Neural cell (in vitro differentiated cells): ENCODE data around the gene SCN8A. TPM values are rescaled to one million over a fixed set of nuclear protein-coding genes. Genes with fewer than 3 reads are reported as not detected.

ENCODE experiments used
- H2AFZ ChIP-seq: fragments of 200-600, 300-800 bp; sonication (generic), shearing (Covaris generic); 2 replicates; pipeline ENCODE4 v1.6.0; 2014; ENCODE audit warnings: low read depth, mild to moderate bottlenecking, antibody characterized with exemption, low read length, moderate library complexity
- H3F3A ChIP-seq: fragments of 200-600 bp; shearing (Covaris generic); 2 replicates; pipeline ENCODE4 v1.6.1; 2016; ENCODE audit warnings: mild to moderate bottlenecking, moderate library complexity, mixed read lengths, antibody characterized with exemption, low read length; ENCODE audit not compliant: insufficient read depth, poor library complexity, severe bottlenecking
- H3K27ac ChIP-seq: fragments of 200-600, 300-800 bp; sonication (generic), shearing (Covaris generic); 2 replicates; pipeline ENCODE4 v1.5.1; 2014; ENCODE audit warnings: mild to moderate bottlenecking, low read length, moderate library complexity
- H3K27me3 ChIP-seq: fragments of 300-800, 200-600 bp; sonication (generic), shearing (Covaris generic); 2 replicates; pipeline ENCODE4 v1.6.0; 2014; ENCODE audit warnings: mild to moderate bottlenecking, low read depth, low read length, moderate library complexity; ENCODE audit not compliant: insufficient read depth
- H3K36me3 ChIP-seq: fragments of 300-800, 200-600 bp; sonication (generic), shearing (Covaris generic); 2 replicates; pipeline ENCODE4 v1.5.1; 2014; ENCODE audit warnings: mild to moderate bottlenecking, antibody characterized with exemption, low read length, moderate library complexity; ENCODE audit not compliant: insufficient read depth
- H3K4me2 ChIP-seq: fragments of 300-800, 200-600 bp; sonication (generic), shearing (Covaris generic); 2 replicates; pipeline ENCODE4 v1.6.0; 2014; ENCODE audit warnings: mild to moderate bottlenecking, low read length
- H3K4me3 ChIP-seq: fragments of 300-800, 200-600 bp; sonication (generic), shearing (Covaris generic); 2 replicates; pipeline ENCODE4 v1.5.1; 2014; ENCODE audit warnings: mild to moderate bottlenecking, low read length, moderate library complexity
- H3K79me2 ChIP-seq: fragments of 200-600 bp; shearing (Covaris generic); replicated peaks from 2 replicates; pipeline ENCODE4 v1.6.0; 2014; ENCODE audit warnings: mild to moderate bottlenecking, low read length, moderate library complexity; ENCODE audit not compliant: insufficient read depth
- H3K9ac ChIP-seq: fragments of 300-800, 200-600 bp; sonication (generic), shearing (Covaris generic); 2 replicates; pipeline ENCODE4 v1.6.1; 2016; ENCODE audit warnings: mild to moderate bottlenecking, low read length, mixed read lengths
- H3K9me2 ChIP-seq: fragments of 200-600 bp; shearing (Covaris generic); 2 replicates; pipeline ENCODE4 v1.6.1; 2016; ENCODE audit warnings: mild to moderate bottlenecking, low read length, mixed read lengths; ENCODE audit not compliant: insufficient read depth
- H3K9me3 ChIP-seq: fragments of 200-600, 300-800 bp; sonication (generic), shearing (Covaris generic); 2 replicates; pipeline ENCODE4 v1.6.1; 2016; ENCODE audit warnings: mild to moderate bottlenecking, mixed run types, low read length, moderate library complexity, mixed read lengths
- H4K20me1 ChIP-seq: fragments of 200-600 bp; shearing (Covaris generic); 2 replicates; pipeline ENCODE4 v1.6.1; 2016; ENCODE audit warnings: mild to moderate bottlenecking, mixed run types; ENCODE audit not compliant: insufficient read depth
- CTCF ChIP-seq: fragments of 450-650 bp; IDR thresholded peaks from 2 replicates; pipeline ENCODE4 v1.5.1; 2014; ENCODE audit warnings: antibody characterized with exemption, mild to moderate bottlenecking, moderate library complexity; ENCODE audit not compliant: poor library complexity, severe bottlenecking
- EP300 ChIP-seq: fragments of 450-650 bp; conservative IDR thresholded peaks from 2 replicates; pipeline ENCODE4 v1.6.1; 2014; ENCODE audit warnings: antibody characterized with exemption, mild to moderate bottlenecking, moderate library complexity; ENCODE audit not compliant: poor library complexity, severe bottlenecking
- EZH2 ChIP-seq: fragments of 200-600, 300-800 bp; shearing (Covaris generic), sonication (generic); IDR thresholded peaks from 2 replicates; pipeline ENCODE4 v1.6.1; 2014; ENCODE audit warnings: antibody characterized with exemption, low read length, borderline replicate concordance, mild to moderate bottlenecking; ENCODE audit not compliant: insufficient read depth, poor library complexity, severe bottlenecking
- MXI1 ChIP-seq: fragments of 450-650 bp; conservative IDR thresholded peaks from 2 replicates; pipeline ENCODE4 v1.6.1; 2014; ENCODE audit warnings: antibody characterized with exemption, mild to moderate bottlenecking; ENCODE audit not compliant: poor library complexity, severe bottlenecking
- POLR2AphosphoS5 ChIP-seq: IDR thresholded peaks from 2 replicates; pipeline ENCODE4 v1.6.1; 2012
- RAD21 ChIP-seq: fragments of 450-650 bp; conservative IDR thresholded peaks from 2 replicates; pipeline ENCODE4 v1.6.1; 2014; ENCODE audit warnings: antibody characterized with exemption, mild to moderate bottlenecking, moderate library complexity
- SMC3 ChIP-seq: fragments of 450-650 bp; conservative IDR thresholded peaks from 2 replicates; pipeline ENCODE4 v1.6.1; 2014; ENCODE audit warnings: antibody characterized with exemption, mild to moderate bottlenecking, moderate library complexity; ENCODE audit not compliant: poor library complexity
- TAF1 ChIP-seq: IDR thresholded peaks from 2 replicates; pipeline ENCODE4 v1.6.1; 2012; ENCODE audit warnings: low read depth
- polyA plus RNA-seq: library from polyadenylated mRNA; depleted of rRNA; stranded (reverse); fragments of >200 nt; gene quantifications from 2 replicates; pipeline ENCODE4 v1.2.3, GENCODE V29; 2014
- TF ChIP-seq, protein P1 (sequence below): IDR thresholded peaks from 2 replicates; pipeline ENCODE4 v1.6.1; 2012; ENCODE audit warnings: borderline replicate concordance

Gene SCN8A
- polyA plus RNA-seq, 1 donor from 2014 or later = 14.2 TPM

DNA sequence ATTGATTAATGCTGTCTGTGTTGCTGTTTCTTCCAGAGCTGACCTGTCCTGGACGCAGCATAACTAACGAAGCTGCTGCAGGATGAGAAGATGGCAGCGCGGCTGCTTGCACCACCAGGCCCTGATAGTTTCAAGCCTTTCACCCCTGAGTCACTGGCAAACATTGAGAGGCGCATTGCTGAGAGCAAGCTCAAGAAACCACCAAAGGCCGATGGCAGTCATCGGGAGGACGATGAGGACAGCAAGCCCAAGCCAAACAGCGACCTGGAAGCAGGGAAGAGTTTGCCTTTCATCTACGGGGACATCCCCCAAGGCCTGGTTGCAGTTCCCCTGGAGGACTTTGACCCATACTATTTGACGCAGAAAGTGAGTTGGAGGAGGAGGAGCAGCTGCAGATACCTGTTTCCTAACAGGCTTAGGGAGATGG, 71.7 kb downstream of the SCN8A start:
- H3F3A ChIP-seq = no peaks in the 10 kb centered on the region
- no peak overlapping the region for H3K27ac ChIP-seq
- no peaks in the 10 kb centered on the region for H3K79me2 ChIP-seq
- no peak overlapping the region for H2AFZ ChIP-seq
- no peaks in the 10 kb centered on the region for H3K36me3 ChIP-seq
- H3K4me3 ChIP-seq = no peak overlapping the region
- H4K20me1 ChIP-seq = no peaks in the 10 kb centered on the region
- H3K27me3 ChIP-seq = no peaks in the 10 kb centered on the region
- peaks cover 4% of the 10 kb centered on the region for H3K9me3 ChIP-seq
- no peak overlapping the region for H3K4me2 ChIP-seq
- no peaks in the 10 kb centered on the region for H3K9me2 ChIP-seq
- H3K9ac ChIP-seq = no peak overlapping the region
- TF ChIP-seq TAF1 = no peak
- TF ChIP-seq EP300 = no peak
- TF ChIP-seq SMC3 = no peak

DNA sequence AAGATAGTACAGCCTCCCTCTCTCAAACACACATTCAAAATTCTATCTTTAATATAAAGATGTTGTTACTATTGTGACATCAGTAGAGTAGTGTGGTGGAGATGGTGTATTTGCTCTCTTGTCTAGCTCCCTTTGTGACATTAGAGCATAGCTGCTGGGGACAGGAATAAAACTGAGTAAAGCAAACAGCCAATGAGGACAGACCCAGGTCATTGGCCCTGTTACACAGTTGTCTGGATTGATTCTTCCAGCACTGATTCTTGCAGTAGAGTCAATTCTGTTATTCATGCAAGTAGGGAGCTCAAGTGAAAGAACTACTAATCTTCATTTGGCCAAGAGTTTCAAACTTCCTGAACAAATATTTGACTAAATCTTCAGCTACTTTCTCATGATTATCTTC, 72.4 kb downstream of the SCN8A start:
- Histone ChIP-seq H3K4me3 (no peak overlapping the region), H4K20me1 (no peaks in the 10 kb centered on the region), H2AFZ (no peak overlapping the region), H3K36me3 (no peaks in the 10 kb centered on the region), H3K27ac (no peak overlapping the region), H3K79me2 (no peaks in the 10 kb centered on the region), H3K9me3 (no peaks in the 10 kb centered on the region), H3K9me2 (no peaks in the 10 kb centered on the region), H3K27me3 (no peaks in the 10 kb centered on the region), H3K9ac (no peak overlapping the region), H3K4me2 (no peak overlapping the region), H3F3A (no peaks in the 10 kb centered on the region)
- TF ChIP-seq SMC3 (no peak), EP300 (no peak), MXI1 (no peak), POLR2AphosphoS5 (no peak), EZH2 (no peak), TAF1 (no peak), RAD21 (no peak), CTCF (no peak)
- TF ChIP-seq, protein P1, sequence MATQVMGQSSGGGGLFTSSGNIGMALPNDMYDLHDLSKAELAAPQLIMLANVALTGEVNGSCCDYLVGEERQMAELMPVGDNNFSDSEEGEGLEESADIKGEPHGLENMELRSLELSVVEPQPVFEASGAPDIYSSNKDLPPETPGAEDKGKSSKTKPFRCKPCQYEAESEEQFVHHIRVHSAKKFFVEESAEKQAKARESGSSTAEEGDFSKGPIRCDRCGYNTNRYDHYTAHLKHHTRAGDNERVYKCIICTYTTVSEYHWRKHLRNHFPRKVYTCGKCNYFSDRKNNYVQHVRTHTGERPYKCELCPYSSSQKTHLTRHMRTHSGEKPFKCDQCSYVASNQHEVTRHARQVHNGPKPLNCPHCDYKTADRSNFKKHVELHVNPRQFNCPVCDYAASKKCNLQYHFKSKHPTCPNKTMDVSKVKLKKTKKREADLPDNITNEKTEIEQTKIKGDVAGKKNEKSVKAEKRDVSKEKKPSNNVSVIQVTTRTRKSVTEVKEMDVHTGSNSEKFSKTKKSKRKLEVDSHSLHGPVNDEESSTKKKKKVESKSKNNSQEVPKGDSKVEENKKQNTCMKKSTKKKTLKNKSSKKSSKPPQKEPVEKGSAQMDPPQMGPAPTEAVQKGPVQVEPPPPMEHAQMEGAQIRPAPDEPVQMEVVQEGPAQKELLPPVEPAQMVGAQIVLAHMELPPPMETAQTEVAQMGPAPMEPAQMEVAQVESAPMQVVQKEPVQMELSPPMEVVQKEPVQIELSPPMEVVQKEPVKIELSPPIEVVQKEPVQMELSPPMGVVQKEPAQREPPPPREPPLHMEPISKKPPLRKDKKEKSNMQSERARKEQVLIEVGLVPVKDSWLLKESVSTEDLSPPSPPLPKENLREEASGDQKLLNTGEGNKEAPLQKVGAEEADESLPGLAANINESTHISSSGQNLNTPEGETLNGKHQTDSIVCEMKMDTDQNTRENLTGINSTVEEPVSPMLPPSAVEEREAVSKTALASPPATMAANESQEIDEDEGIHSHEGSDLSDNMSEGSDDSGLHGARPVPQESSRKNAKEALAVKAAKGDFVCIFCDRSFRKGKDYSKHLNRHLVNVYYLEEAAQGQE = no peak

DNA sequence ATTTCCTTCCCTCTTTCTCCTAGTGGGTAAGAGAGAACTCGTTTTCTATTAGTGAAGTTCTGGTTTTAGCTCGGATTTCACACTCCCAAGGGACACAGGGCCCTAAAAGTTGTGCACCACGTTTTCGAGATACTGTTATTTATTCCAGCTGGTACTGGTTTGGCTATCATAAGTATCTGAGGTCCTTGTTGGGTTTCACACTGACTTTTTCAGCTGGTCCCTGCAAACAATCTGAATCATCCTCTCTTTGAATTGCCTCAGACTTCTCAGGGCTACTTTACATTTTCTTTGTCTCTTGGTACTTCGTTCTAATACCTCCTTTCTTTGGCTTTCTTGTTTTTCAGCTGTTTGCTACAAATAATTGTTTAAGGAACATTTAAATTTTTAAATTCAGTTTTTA, 75.7 kb downstream of the SCN8A start:
- no peak overlapping the region for H3K27ac ChIP-seq
- no peak overlapping the region for H3K9ac ChIP-seq
- no peaks in the 10 kb centered on the region for H4K20me1 ChIP-seq
- no peaks in the 10 kb centered on the region for H3F3A ChIP-seq
- no peaks in the 10 kb centered on the region for H3K27me3 ChIP-seq
- no peaks in the 10 kb centered on the region for H3K79me2 ChIP-seq
- H3K9me2 ChIP-seq = no peaks in the 10 kb centered on the region
- TF ChIP-seq, protein P1 = no peak
- no peak for TF ChIP-seq RAD21
- TF ChIP-seq POLR2AphosphoS5 = no peak
- TF ChIP-seq EZH2 = no peak
- no peak for TF ChIP-seq TAF1
- TF ChIP-seq SMC3 = no peak
- TF ChIP-seq CTCF = no peak
- no peak overlapping the region for H3K4me3 ChIP-seq
- no peaks in the 10 kb centered on the region for H3K36me3 ChIP-seq
- H2AFZ ChIP-seq = no peak overlapping the region
- H3K4me2 ChIP-seq = no peak overlapping the region
- H3K9me3 ChIP-seq = no peaks in the 10 kb centered on the region
